Endothelial cell of umbilical vein (primary cell): Measurements from ENCODE around the gene SKOR1. TPM values are rescaled to one million over a fixed set of nuclear protein-coding genes. Genes with fewer than 3 reads are reported as not detected.

Experiments used
- BruUV-seq: library from RNA; stranded (reverse); fragments of 400-500 nt; replicated peaks from 2 replicates; lab custom pipeline; 2021; lab: Mats Ljungman, UMichigan
- CTCF ChIA-PET: fragments of 300-600, 350-600 bp; sonication (Branson Sonifier 250); formaldehyde crosslinking; loops from one replicate; lab custom pipeline; 2021; ENCODE audit warnings: antibody characterized with exemption, inconsistent platforms; lab: Charles Lee
- POLR2A ChIA-PET: fragments of 300-600, 350-600 bp; sonication (Branson Sonifier 250); formaldehyde crosslinking; loops from one replicate; lab custom pipeline; 2021; ENCODE audit warnings: antibody characterized with exemption, inconsistent platforms; lab: Charles Lee
- DNase-seq: peaks from one replicate; pipeline ENCODE4 v3.0.0-alpha.2; 2011; ENCODE audit warnings: low read depth, low spot score
- FAIRE-seq: peaks from 2 replicates; lab custom pipeline; 2011; peaks lifted over from hg19 to GRCh38; lab: Jason Lieb, UNC
- H2AFZ ChIP-seq: 2 replicates; pipeline ENCODE4 v1.6.0; 2012; ENCODE audit warnings: low read depth, low read length, control low read depth, inconsistent platforms
- H3K27ac ChIP-seq: 2 replicates; pipeline ENCODE4 v1.5.1; 2011; ENCODE audit warnings: low read depth, mild to moderate bottlenecking, control low read depth, low read length, moderate library complexity; ENCODE audit not compliant: insufficient read depth
- H3K27me3 ChIP-seq, 2 experiments: 2 replicates each; pipeline versions ENCODE4 v1.6.0 to v1.6.1; 2011; ENCODE audit warnings: low read length in 2 of 2, mixed read lengths in 1 of 2; ENCODE audit not compliant: control insufficient read depth in 2 of 2, insufficient read depth in 2 of 2
- H3K36me3 ChIP-seq, 2 experiments: 2 replicates in 1 of 2; 3 replicates in 1 of 2; pipeline ENCODE4 v1.5.1; 2011; ENCODE audit warnings: low read length in 2 of 2, mild to moderate bottlenecking in 1 of 2, moderate library complexity in 1 of 2; ENCODE audit not compliant: control insufficient read depth in 2 of 2, insufficient read depth in 2 of 2; ENCODE audit errors: extremely low read depth in 1 of 2
- H3K4me1 ChIP-seq: 3 replicates; pipeline ENCODE4 v1.5.1; 2011; ENCODE audit warnings: mild to moderate bottlenecking, low read length; ENCODE audit not compliant: control insufficient read depth, insufficient read depth; ENCODE audit errors: extremely low read depth
- H3K4me2 ChIP-seq: 2 replicates; pipeline ENCODE4 v1.6.1; 2011; ENCODE audit warnings: low read length, control low read depth, mixed read lengths; ENCODE audit not compliant: insufficient read depth
- H3K4me3 ChIP-seq, 3 experiments: fragments of 200-600 bp in 1 of 3; sonication (generic), shearing (Covaris generic) in 1 of 3; replicated peaks in 1 of 3; 2 replicates each; pipeline ENCODE4 v1.5.1; 2011 to 2016; ENCODE audit warnings: control low read depth in 3 of 3, low read length in 3 of 3, mild to moderate bottlenecking in 2 of 3, inconsistent platforms in 1 of 3, low read depth in 1 of 3, moderate library complexity in 1 of 3; ENCODE audit not compliant: insufficient read depth in 1 of 3
- H3K79me2 ChIP-seq: 2 replicates; pipeline ENCODE4 v1.6.0; 2012; ENCODE audit warnings: low read length, inconsistent platforms; ENCODE audit not compliant: control insufficient read depth, insufficient read depth
- H3K9ac ChIP-seq: replicated peaks from 2 replicates; pipeline ENCODE3; 2011; ENCODE audit warnings: low read length, control low read depth; ENCODE audit not compliant: insufficient read depth; ENCODE audit errors: extremely low read depth
- H3K9me1 ChIP-seq: replicated peaks from 3 replicates; pipeline ENCODE4 v1.6.0; 2011; ENCODE audit warnings: mild to moderate bottlenecking, low read length; ENCODE audit not compliant: control insufficient read depth, insufficient read depth; ENCODE audit errors: extremely low read depth
- H3K9me3 ChIP-seq: replicated peaks from 2 replicates; pipeline ENCODE4 v1.5.1; 2012; ENCODE audit warnings: low read length, inconsistent platforms; ENCODE audit not compliant: control insufficient read depth, insufficient read depth
- H4K20me1 ChIP-seq: replicated peaks from 2 replicates; pipeline ENCODE3; 2011; ENCODE audit warnings: mild to moderate bottlenecking, low read length; ENCODE audit not compliant: control insufficient read depth, insufficient read depth; ENCODE audit errors: extremely low read depth
- CTCF ChIP-seq, 2 donors: IDR thresholded peaks; 1 replicate in 1 of 2; 2 replicates in 1 of 2; pipeline ENCODE4 v1.5.1; 2011; ENCODE audit warnings: low read length in 2 of 2, mild to moderate bottlenecking in 2 of 2, moderate library complexity in 2 of 2, control low read depth in 1 of 2, inconsistent platforms in 1 of 2, low read depth in 1 of 2; ENCODE audit not compliant: insufficient read depth in 1 of 2; ENCODE audit errors: extremely low read depth in 1 of 2
- EZH2 ChIP-seq: IDR thresholded peaks from 2 replicates; pipeline ENCODE4 v1.6.1; 2012; ENCODE audit warnings: borderline replicate concordance, low read depth, mild to moderate bottlenecking, moderate library complexity, low read length, inconsistent platforms; ENCODE audit not compliant: severe bottlenecking
- FOS ChIP-seq: IDR thresholded peaks from 2 replicates; pipeline ENCODE4 v1.6.1; 2011; ENCODE audit warnings: mild to moderate bottlenecking, low read length, moderate library complexity, borderline replicate concordance; ENCODE audit not compliant: insufficient read depth
- GATA2 ChIP-seq: IDR thresholded peaks from 2 replicates; pipeline ENCODE4 v1.7.0; 2011; ENCODE audit warnings: low read depth, mild to moderate bottlenecking, moderate library complexity, mixed read lengths, low read length; ENCODE audit not compliant: insufficient read length, insufficient read depth
- JUN ChIP-seq: IDR thresholded peaks from 2 replicates; pipeline ENCODE4 v1.6.1; 2011; ENCODE audit warnings: borderline replicate concordance, low read depth; ENCODE audit not compliant: insufficient read length, insufficient read depth
- MAX ChIP-seq: IDR thresholded peaks from 2 replicates; pipeline ENCODE4 v1.6.1; 2011; ENCODE audit not compliant: insufficient read depth, insufficient read length
- MYC ChIP-seq: IDR thresholded peaks from one replicate; pipeline ENCODE4 v1.6.1; 2011; ENCODE audit warnings: mild to moderate bottlenecking, low read depth, low read length
- POLR2A ChIP-seq: IDR thresholded peaks from 2 replicates; pipeline ENCODE4 v1.6.1; 2012; ENCODE audit warnings: low read depth, mild to moderate bottlenecking, control low read depth, low read length
- POLR2AphosphoS5 ChIP-seq: IDR thresholded peaks from 2 replicates; pipeline ENCODE4 v1.6.1; 2012; ENCODE audit warnings: low read depth, mild to moderate bottlenecking, control low read depth, low read length, moderate library complexity; ENCODE audit not compliant: insufficient read depth
- dilution Hi-C: fragments of 300-500 bp; cut with MboI; formaldehyde crosslinking; loops from one replicate; pipeline ENCODE4 v1.15.0; 2019; ENCODE audit warnings: low sequenced_read_pairs; ENCODE audit not compliant: extremely low pct_ligation_motif_present
- intact Hi-C: fragments of 100-400 bp; cut with micrococcal nuclease; formaldehyde crosslinking; loops from one replicate; pipeline ENCODE4 v1.10.0; 2022
- polyA plus RNA-seq, 4 experiments: library from polyadenylated mRNA; depleted of rRNA in 3 of 4; stranded (reverse) in 3 of 4; unstranded in 1 of 4; fragments of >200 nt; gene quantifications; 2 replicates each; pipeline versions ENCODE4 v1.2.1 to v1.2.3, GENCODE V29; 2011 to 2012; ENCODE audit warnings: missing spikeins in 1 of 4
- total RNA-seq: library from RNA; stranded (reverse); gene quantifications from 2 replicates; pipeline ENCODE4 v1.2.3, GENCODE V29; 2021

The SKOR1 gene
- total and polyA plus RNA-seq, 2 donors (not counting 3 experiments of a cell fraction or from before 2014, with no cell fraction given) = 0.06 to 0.15 TPM

- Histone ChIP-seq H3K27me3 (no peaks in the 10 kb centered on the region), H3K9ac (no peak overlapping the region), H3K9me3 (no peaks in the 10 kb centered on the region), H2AFZ (no peak overlapping the region), H3K9me1 (no peaks in the 10 kb centered on the region), H3K36me3 (peaks cover 0 to 5% of the 10 kb centered on the region in 2 experiments), H3K4me3 (no peak overlapping the region), H3K79me2 (no peaks in the 10 kb centered on the region), H4K20me1 (no peaks in the 10 kb centered on the region), H3K27ac (no peak overlapping the region), H3K4me2 (no peak overlapping the region), H3K4me1 (no peaks in the 10 kb centered on the region)
- TF ChIP-seq FOS = no peak
- no peak for TF ChIP-seq MAX
- no peak for TF ChIP-seq MYC
- TF ChIP-seq POLR2AphosphoS5 = no peak
- TF ChIP-seq EZH2 = no peak
- no peak for TF ChIP-seq GATA2
- TF ChIP-seq JUN = no peak
- TF ChIP-seq CTCF (IDR thresholded peaks at IDR 0.05; ENCODE audit: extremely low read depth in 1 of 2, insufficient read depth in 1 of 2, low read depth in 1 of 2, low read length in 2 of 2) = no peak
- TF ChIP-seq POLR2A = no peak
- intact Hi-C loops (no loop called here), dilution Hi-C loops (no loop called here)
- FAIRE-seq = no peak
- POLR2A ChIA-PET = interaction anchor here (0.6 kb wide), 1 partner anchor 88 kb away, joined by 4 read pairs; no protein-coding TSS in a partner anchor
- BruUV-seq = no TSS peak
- no peak for DNase-seq
- CTCF ChIA-PET = interaction anchor here (1.2 kb wide), 1 partner anchor 13 kb away, joined by 3 read pairs; no protein-coding TSS in a partner anchor
Observed at GRCh38 chr15:67781907-67782690, 43.2 kb upstream of the SKOR1 start.
